GM18873 (cell line): ENCODE data around the gene VWA8.
"Not testable (repeated sequence)": the region's sequence is repeated elsewhere in the genome, so short reads cannot be mapped to it uniquely, and the experiment has no call there.

Source experiments
- ATAC-seq: cut with Tn5 transposase; IDR thresholded peaks from one replicate; pipeline ENCODE4 v1.9.1; 2021; ENCODE audit warnings: mild to moderate bottlenecking, moderate library complexity, moderate number of reproducible peaks; ENCODE audit not compliant: unreplicated experiment, low FRiP score

The VWA8 gene

GRCh38 chr13:41812851-41813250, 148.1 kb downstream of the VWA8 start:
- no peak for ATAC-seq

GRCh38 chr13:41812237-41812636, 148.7 kb downstream of the VWA8 start:
- no peak for ATAC-seq

- no peak for ATAC-seq
Observed at GRCh38 chr13:41811588-41812021, 149.3 kb downstream of the VWA8 start.

DNA sequence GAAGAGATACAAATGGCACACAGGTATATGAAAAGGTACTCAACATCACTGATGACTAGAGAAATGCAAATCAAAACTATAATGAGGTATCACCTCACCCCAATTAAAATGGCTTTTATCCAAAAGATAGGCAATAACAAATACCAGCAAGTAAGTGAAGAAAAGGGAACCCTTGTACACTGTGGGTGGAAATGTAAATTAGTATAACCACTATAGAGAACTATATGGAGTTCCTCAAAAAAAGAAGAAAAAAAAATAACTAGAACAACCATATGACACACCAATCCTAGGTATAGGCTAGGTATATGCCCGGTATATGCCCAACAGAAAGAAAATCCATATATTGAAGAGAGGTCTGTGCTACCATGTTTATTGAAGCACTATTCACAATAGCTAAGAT, 150.9 kb downstream of the VWA8 start:
- no peak for ATAC-seq

DNA sequence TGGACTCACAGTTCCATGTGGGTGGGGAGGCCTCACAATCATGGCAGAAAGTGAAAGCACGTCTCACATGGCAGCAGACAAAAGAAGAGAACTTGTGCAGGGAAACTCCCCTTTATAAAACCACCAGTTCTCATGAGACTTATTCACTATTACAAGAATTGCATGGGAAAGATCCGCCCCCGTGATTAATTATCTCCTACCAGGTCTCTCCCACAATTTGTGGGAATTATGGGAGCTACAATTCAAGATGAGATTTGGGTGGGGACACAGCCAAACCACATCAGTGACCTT, 157.5 kb downstream of the VWA8 start:
- not testable (repeated sequence) for ATAC-seq

DNA sequence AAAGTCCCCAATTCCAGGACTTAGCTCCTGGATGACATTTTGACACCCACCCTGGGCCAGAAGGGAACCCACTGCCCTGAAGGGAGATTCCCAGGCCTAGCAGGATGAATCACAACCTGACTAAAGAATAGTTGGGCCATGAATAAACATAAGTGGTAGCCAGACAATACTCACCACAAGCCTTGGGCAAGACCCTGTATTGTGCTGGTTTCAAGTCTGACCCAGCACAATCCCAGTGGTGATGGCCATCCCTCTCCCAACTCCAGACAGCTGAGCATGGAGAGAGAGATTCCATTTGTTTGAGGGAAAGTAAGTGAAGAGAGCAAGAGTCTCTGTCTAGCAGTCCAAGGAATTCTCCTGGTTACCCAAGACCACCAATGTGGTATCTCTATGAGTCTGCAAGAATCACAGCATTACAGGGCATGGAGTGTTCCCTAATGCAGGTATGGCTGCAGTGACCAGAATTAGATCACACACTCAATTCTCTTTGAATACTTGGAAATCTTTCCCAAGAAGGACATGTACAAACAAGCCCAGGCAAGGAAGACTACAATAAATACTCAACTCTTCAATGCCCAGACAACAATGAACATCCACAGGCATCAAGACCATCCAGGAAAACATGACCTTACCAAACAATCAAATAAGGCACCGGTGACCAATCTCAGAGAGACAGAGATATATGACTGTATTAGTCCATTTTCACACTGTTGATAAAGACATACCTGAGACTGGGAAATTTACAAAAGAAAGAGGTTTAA, 158.0 kb downstream of the VWA8 start:
- no peak for ATAC-seq

DNA sequence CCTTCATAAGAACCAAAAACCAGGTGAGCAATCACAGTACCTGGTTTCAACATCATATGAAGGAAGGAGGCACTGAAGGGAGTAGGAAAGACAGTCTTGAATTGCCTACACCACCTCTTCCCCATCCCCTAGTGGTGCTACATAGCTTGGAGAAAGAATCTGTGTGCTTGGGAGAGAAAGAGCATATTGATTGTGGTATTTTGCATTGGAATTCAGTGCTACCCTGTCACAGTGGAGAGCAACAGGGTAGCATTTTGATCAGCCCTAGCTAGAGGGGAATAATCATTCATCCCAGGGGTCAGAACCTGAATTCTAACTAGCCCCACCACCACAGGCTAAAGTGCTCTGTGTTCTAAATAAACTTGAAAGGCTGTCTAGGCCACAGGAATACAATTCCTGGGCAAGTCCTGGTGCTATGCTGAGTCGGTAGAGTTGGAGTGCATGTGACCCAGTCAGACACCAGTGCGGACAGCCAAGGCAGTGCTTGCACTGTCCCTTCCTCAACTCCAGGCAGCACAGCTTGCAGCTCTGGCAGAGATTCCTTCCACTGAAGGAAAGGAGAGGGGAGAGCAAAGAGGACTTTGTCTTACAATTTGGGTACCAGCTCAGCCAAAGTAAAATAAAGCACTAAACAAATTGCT, 158.7 kb downstream of the VWA8 start:
- ATAC-seq, result no peak

DNA sequence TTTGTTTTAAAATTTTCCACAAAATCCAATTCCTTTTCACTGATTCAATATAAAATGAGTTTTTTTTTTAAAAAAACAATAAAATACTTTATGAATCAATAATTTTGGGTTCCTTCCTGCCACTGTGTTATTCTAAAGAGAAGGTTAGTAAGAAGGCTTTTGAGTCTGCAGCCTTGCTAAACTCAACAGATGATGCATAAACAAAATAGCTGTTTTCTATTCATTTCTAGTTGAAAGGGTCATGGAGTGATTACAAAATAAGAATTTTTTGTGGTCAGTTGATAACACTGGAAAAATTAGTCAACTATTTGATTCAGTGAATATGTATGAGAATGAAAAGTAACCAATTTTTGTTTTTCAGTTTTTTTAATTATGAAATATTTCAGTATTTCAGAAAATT, 169.9 kb downstream of the VWA8 start:
- no peak for ATAC-seq

GRCh38 chr13:41788552-41788951, 172.4 kb downstream of the VWA8 start:
- no peak for ATAC-seq

DNA sequence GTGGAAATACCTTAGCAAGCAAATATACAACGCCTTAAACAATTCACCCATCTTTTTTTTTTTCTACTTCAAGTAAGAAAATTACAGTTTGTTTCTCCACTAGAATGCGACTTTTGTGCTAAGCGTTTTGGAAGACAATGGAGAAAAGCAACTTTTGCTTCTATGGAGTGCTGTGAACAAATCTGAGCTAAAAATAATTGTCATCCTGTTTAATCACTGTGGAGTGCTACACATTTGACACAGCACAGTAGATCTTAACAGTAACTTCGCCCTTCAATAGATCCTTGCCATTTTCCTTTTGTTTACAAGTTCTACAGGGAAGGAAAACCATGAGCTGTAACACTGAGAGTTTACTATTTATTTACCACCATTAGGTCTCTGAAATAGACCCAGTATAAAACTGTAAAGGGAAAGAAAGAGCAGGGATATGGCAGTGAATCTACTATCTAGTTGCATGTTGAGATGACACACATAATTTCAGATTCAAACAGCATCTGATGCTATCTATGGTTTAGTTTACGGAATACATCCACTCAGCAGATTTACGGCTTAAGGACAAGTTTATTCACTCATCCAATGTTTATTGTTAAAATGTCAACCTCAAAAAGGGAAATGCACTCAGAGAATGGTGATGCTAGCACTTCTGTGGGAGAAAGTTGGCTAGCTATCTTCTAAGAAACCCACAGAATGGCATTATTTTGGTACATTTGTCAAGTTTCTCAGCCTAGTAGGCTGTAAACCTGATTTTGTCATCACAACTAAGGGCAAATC, 175.3 kb downstream of the VWA8 start:
- no peak for ATAC-seq

GRCh38 chr13:41782086-41782485, 178.8 kb downstream of the VWA8 start:
- no peak for ATAC-seq

- no peak for ATAC-seq
Observed at GRCh38 chr13:41780715-41781706, 179.9 kb downstream of the VWA8 start.

GRCh38 chr13:41775251-41775650, 185.7 kb downstream of the VWA8 start:
- no peak for ATAC-seq

DNA sequence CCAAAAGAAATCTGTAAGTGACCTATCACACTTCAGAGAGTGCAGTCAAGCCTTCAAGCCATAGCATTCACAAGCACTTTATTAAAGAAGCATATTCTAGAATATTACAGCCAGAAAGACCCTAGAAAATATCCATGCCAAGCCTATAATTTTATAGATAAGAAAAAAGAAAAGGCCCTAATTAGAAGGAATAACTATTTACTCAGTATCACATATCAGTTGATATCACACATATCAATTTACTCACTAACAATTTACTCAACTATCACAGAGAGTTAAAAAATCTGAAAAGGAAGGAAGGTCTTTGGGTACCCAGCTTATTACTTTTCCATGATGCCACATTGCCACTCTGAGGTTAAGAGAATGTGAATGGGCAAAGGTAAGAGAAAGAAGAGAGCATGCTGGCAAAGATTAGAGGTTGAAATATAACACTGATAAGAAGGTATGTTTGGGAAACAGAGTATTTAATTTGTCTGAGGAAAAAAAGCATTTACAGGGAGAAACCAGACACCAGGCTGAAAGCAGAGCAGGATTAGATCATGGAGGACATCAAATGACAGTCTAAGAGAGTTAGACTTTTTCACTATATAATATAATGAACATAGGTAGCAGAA, 186.2 kb downstream of the VWA8 start:
- no peak for ATAC-seq

DNA sequence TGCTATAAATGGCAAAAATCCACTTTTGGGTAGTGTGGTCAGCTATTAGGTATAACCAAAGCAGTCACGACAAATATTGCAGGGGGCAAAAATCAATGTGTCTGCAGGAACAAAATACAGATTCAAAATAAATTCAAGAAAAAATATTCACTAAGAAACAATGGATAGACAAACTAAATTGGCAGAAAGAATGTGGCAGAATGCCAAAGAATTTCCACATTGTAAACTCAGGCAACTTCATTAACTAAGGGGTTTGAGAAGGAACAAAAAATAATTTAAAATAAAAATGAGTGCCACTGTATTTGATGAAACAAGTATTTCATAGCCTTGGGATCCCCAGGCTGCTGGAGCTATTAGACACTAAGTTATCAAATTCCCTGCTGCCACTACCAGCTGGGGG, 193.1 kb downstream of the VWA8 start:
- ATAC-seq, result no peak

DNA sequence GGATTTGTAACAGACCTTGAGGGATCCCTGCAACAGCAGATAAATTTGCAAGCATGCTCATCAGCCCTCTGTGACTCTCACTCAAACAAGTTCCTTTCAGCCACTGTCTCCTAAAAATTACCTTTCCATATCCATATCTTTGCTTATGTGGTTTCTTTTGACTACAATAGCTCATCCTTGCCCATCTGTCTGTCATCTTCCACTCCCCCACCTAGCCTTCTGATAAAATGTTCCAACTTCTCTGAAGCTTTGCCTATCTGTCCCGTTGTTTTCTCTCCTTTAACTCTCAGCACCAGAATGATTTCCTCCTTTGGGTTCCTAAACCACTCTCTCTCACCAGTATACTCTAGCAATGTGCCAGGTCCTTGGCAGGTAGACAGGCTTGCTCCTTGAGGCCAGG, 194.5 kb downstream of the VWA8 start:
- ATAC-seq, result no peak

DNA sequence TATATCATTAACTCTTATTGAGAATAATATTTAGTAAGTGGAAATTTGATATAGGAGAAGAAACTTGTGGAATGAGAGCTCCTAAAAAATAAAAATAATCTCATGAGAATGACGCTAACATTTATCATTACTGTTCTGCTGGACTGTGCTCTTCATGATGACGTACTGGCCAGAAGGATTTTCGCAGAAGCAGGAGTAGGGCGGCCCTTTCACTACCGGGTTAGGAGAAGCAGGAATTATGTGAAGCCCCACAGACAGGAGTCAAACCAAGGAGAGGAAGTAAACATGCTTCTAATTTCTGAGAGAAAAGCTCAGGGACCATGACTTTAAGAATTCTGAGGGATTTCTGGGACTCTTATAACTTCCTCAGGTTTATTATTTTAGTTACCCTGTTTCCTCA, 195.1 kb downstream of the VWA8 start:
- no peak for ATAC-seq

GRCh38 chr13:41765020-41765419, 195.9 kb downstream of the VWA8 start:
- ATAC-seq, result no peak

- no peak for ATAC-seq
Observed at GRCh38 chr13:41764558-41764957, 196.4 kb downstream of the VWA8 start.

DNA sequence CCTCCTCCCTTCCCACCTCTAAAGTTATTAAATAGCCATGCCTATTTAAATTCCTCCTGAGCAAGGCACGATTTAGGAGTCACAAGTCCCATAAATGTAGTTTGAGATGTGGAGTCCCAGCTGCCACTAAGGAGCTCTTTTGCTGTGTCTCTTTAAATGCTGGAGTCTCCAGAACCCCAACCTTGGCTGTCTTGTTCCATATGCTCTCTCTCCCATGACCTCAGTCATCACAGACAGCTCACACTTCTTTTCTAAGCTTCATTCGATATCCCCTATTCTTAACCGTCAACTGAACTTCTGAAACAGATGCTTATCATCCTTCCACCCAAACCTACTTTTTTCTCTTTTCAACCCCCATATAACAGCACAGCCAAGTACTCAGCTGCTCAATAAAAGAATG, 197.1 kb downstream of the VWA8 start:
- no peak for ATAC-seq
